Adrenal gland (tissue), 12 donors: ENCODE data around the gene ATXN10. TPM values are rescaled to one million over a fixed set of nuclear protein-coding genes. Genes with fewer than 3 reads are reported as not detected.
A peak's percentile ranks its signal among the peaks of the same experiment; 100 is the strongest.

Source experiments
- DNase-seq, 7 donors: peaks; one replicate each; pipeline ENCODE4 v3.0.0-alpha.2; 2019 to 2020
- H3K27ac ChIP-seq, 5 donors: fragments of 200-600 bp; sonication (generic) in 4 of 5; 1 replicate in 3 of 5; 2 replicates in 2 of 5; pipeline versions ENCODE4 v1.5.1 to v1.8.0; 2016 to 2020; ENCODE audit warnings: mild to moderate bottlenecking in 1 of 5
- H3K27me3 ChIP-seq: fragments of 200-600 bp; 2 replicates; pipeline ENCODE4 v1.8.0; 2021
- H3K36me3 ChIP-seq, 2 donors: fragments of 200-600 bp; replicated peaks in 1 of 2; 1 replicate in 1 of 2; 2 replicates in 1 of 2; pipeline versions ENCODE4 v1.5.1 to v1.8.0; 2018 to 2022
- H3K4me1 ChIP-seq, 2 donors: fragments of 200-600 bp; replicated peaks in 1 of 2; 1 replicate in 1 of 2; 2 replicates in 1 of 2; pipeline versions ENCODE4 v1.5.1 to v1.8.0; 2018 to 2021
- H3K4me3 ChIP-seq, 4 donors: fragments of 200-600 bp; sonication (generic) in 3 of 4; one replicate each; pipeline ENCODE4 v1.5.1; 2016 to 2018
- H3K9me3 ChIP-seq, 3 donors: fragments of 200-600 bp; sonication (generic) in 1 of 3; replicated peaks in 1 of 3; 1 replicate in 2 of 3; 2 replicates in 1 of 3; pipeline versions ENCODE4 v1.5.1 to v1.8.0; 2016 to 2021
- POLR2A ChIP-seq, 2 donors: fragments of 450-650 bp; IDR thresholded peaks; one replicate each; pipeline ENCODE4 v1.6.1; 2017; ENCODE audit warnings: antibody characterized with exemption in 2 of 2, mild to moderate bottlenecking in 2 of 2, moderate library complexity in 1 of 2
- WGBS, 4 donors: extraction: QIAGEN DNeasy Blood & Tissue Kit in 2 of 4; methylation state at CpG; one replicate each; pipeline versions ENCODE4 v1.1.5 to v1.1.7; 2013 to 2017; 5-methylcytosine and 5-hydroxymethylcytosine counted together
- intact Hi-C, 2 donors: fragments of 100-400 bp; cut with DNase I; formaldehyde crosslinking; loops; one replicate each; pipeline versions ENCODE4 v1.14.1 to v1.15.0; 2022 to 2023
- polyA plus RNA-seq, 3 donors: library from polyadenylated mRNA; stranded (reverse); fragments of 200-250 nt in 2 of 3; fragments of 350-450 nt in 1 of 3; fragmentation: Illumina TruSeq in 1 of 3; extraction: RNeasy Lipid Tissue Mini Kit (QIAGEN cat#74804) in 1 of 3; gene quantifications; one replicate each; pipeline ENCODE4 v1.2.3, GENCODE V29; 2013 to 2014
- total RNA-seq, 9 donors: library from RNA; depleted of rRNA in 4 of 9; stranded (reverse); fragments of >200 nt in 4 of 9; fragments of 120-200 nt in 1 of 9; fragmentation: NEBNext Ultra II Directional in 1 of 9; extraction: Animal tissue kit (Norgen Biotek cat#: 25700) in 1 of 9; gene quantifications; one replicate each; pipeline versions ENCODE4 v1.1.0 to v1.2.4, GENCODE V29; 2013 to 2023
- TF ChIP-seq, protein P1 (sequence below), 6 experiments: fragments of 450-650 bp in 4 of 6; fragments of 200-600 bp in 2 of 6; sonication (generic) in 1 of 6; IDR thresholded peaks; 1 replicate in 5 of 6; 2 replicates in 1 of 6; pipeline versions ENCODE4 v1.5.1 to v1.8.0; 2016 to 2021; ENCODE audit warnings: antibody characterized with exemption in 6 of 6, mild to moderate bottlenecking in 2 of 6, moderate library complexity in 1 of 6
- donor health status: healthy with polysubstance abuse.
- donor health status: Bipolar disorder and iron deficiency.
- donor health status: DM: yes; HTN: yes; CAD: no.
- donor health status: DM: no; HTN: no; CAD: no.
- donor health status: DM: no; HTN: no; CAD: no.
- donor health status: DM: yes; HTN: yes; CAD: no.

Gene ATXN10
- total and polyA plus RNA-seq, 12 donors = 21.2 to 306 (median 165) TPM

DNA sequence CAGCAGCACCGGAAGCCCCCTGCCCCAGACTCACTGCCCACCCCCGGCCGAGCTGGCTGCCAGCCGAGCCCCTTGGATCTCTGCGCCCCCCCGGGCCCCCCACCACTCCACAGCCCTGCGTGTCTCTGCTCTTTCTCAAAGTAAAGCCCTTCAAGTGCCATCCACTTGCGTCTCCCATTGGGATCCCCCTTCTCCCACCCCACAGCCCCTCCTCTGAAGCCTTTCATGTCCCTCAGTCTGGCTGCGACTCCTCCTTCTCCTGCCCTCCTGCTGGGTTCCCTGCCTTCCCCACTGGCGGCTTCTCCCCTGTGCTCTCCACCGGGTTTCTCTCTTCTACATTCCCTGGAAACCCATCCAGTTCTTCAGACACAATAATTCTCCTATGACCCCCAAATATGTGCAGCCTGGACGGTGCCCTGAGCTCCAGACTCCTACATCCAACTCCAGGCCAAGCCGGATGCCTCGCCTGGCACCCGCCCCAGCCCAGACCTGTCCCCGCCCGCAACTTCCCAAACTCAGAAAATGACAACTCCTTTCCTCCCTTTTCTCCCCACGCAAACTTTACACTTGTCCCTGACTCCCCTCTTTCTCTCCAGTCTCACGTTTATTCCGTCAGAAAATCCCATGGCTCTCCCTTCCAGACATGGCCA lies 196.4 kb downstream of the ATXN10 start:
- DNase-seq = peak in 2 of 7 donors; percentile 6 to 38

DNA sequence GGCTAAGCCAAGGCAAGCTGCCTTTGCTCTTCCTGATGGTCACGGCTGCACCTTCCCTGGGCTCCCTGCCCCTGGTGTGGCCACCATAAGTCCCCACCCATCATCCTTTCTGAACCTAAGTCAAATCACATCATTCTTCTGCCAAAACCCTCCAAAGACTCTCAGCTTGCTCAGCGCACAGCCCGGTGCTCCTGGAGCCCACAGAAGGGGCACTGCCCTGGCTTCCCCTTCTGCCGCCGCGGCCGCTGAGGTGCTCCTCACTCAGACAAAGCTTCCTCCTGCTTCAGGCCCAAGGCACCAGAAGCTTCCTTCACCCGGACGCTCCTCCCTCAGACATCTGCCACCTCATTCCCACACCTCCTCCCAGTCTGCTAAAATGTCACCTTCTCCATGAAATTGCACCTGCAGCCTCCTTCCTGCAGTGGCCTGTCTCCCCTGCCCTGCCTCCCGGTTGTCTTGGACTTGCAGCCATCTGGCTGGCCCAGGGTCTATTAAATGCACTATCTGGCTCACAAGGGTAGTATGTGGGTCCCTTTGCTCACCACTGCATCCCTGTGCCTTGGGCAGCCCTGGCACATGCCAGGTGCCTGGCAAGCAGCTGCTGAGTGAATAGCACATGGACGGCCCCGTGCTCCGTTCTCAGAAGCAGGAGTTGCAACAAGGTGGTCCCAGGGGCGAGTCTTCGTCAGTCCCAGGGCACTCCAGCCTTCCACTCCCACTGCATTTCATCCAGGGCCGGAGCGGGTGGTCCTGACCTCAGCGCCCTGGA lies 197.1 kb downstream of the ATXN10 start:
- intact Hi-C loops = loop anchor here in 1 of 2 donors (5.0 kb wide), 1 partner anchor 104 kb away; no protein-coding TSS in a partner anchor
- no peaks in the 10 kb centered on the region for H3K36me3 ChIP-seq
- H3K27ac ChIP-seq = no peak overlapping the region
- 81 to 89% (median 87%) methylated on average over 12 to 18 of the region's 18 CpGs for WGBS, 4 donors
- DNase-seq = peak in 2 of 7 donors; percentile 13 to 39
- H3K27me3 ChIP-seq = peaks cover 32% of the 10 kb centered on the region
- H3K4me3 ChIP-seq = no peak overlapping the region
- no peak for TF ChIP-seq POLR2A (IDR thresholded peaks at IDR 0.05)
- TF ChIP-seq, protein P1, sequence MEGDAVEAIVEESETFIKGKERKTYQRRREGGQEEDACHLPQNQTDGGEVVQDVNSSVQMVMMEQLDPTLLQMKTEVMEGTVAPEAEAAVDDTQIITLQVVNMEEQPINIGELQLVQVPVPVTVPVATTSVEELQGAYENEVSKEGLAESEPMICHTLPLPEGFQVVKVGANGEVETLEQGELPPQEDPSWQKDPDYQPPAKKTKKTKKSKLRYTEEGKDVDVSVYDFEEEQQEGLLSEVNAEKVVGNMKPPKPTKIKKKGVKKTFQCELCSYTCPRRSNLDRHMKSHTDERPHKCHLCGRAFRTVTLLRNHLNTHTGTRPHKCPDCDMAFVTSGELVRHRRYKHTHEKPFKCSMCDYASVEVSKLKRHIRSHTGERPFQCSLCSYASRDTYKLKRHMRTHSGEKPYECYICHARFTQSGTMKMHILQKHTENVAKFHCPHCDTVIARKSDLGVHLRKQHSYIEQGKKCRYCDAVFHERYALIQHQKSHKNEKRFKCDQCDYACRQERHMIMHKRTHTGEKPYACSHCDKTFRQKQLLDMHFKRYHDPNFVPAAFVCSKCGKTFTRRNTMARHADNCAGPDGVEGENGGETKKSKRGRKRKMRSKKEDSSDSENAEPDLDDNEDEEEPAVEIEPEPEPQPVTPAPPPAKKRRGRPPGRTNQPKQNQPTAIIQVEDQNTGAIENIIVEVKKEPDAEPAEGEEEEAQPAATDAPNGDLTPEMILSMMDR (IDR thresholded peaks at IDR 0.05) = no peak
- peaks cover 11 to 13% of the 10 kb centered on the region in 2 donors for H3K4me1 ChIP-seq
- peaks cover 0 to 6% (median 0%) of the 10 kb centered on the region in 3 donors for H3K9me3 ChIP-seq

More for the DNA sequence above, 196.4 kb downstream of the ATXN10 start:
- no peaks in the 10 kb centered on the region for H3K36me3 ChIP-seq
- no peak overlapping the region for H3K27ac ChIP-seq
- intact Hi-C loops = loop anchor here in 1 of 2 donors (5.0 kb wide), 1 partner anchor 104 kb away; no protein-coding TSS in a partner anchor
- H3K9me3 ChIP-seq = peaks cover 0 to 1% (median 0%) of the 10 kb centered on the region in 3 donors
- H3K4me3 ChIP-seq = no peak overlapping the region
- peaks cover 11 to 13% of the 10 kb centered on the region in 2 donors for H3K4me1 ChIP-seq
- peaks cover 32% of the 10 kb centered on the region for H3K27me3 ChIP-seq
- WGBS, 4 donors = 38 to 69% (median 54%) methylated on average over 13 to 20 of the region's 20 CpGs
- no peak for TF ChIP-seq POLR2A (IDR thresholded peaks at IDR 0.05)
- TF ChIP-seq, protein P1 (IDR thresholded peaks at IDR 0.05) = no peak

DNA sequence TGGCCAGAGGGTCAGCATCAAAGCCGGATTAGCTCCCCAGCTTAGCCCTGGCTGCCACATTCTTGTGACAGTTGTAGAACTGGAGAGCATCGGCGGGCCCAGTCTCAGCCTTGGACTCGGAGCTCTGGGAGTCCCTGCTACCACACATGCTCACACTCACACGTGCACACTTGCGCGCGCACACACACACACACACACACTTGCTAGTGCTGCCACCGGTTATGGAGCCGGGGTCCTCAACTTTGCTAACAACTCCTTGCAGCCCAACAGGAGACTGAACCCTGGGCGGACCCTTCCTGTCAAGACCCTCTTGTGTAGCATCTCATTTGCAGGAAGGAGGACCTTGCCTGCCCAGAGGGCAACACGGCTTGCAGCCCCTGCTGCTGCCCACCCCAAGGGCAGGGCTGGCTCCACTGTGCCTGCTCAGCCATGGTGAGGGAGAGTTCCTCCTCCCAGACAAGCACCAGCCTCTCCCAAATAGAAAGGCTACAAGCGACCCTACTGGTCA lies 197.8 kb downstream of the ATXN10 start:
- Histone ChIP-seq H3K27me3 (peaks cover 32% of the 10 kb centered on the region), H3K4me3 (no peak overlapping the region), H3K9me3 (peaks cover 0 to 6% (median 0%) of the 10 kb centered on the region in 3 donors), H3K36me3 (no peaks in the 10 kb centered on the region), H3K4me1 (peaks cover 11 to 13% of the 10 kb centered on the region in 2 donors), H3K27ac (no peak overlapping the region)
- TF ChIP-seq, protein P1 (IDR thresholded peaks at IDR 0.05) = no peak
- TF ChIP-seq POLR2A (IDR thresholded peaks at IDR 0.05) = no peak
- DNase-seq = peak in 1 of 7 donors; percentile 12
- WGBS, 4 donors = 80 to 84% (median 81%) methylated on average over 1 to 13 of the region's 13 CpGs
- intact Hi-C loops = loop anchor here in 1 of 2 donors (5.0 kb wide), 1 partner anchor 103 kb away; no protein-coding TSS in a partner anchor

DNA sequence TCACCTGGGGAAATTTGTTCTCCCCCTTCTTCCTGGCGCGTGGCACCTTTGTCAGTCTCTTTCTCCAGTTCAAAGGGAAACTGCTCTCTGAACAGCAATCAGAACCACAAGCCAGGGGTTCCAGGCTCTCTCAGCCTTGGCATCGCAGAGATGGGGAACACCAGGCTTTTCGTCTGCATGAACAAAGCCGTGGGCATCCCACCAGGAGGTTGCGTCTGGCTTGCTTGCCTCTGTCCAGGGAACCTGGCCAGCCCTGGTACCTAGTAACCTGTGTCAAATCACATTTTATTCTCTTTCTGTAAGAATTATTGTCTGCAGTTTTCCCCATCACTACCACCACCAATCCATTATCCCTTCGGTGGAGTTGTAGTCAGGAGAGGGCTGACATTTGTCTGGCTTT lies 198.4 kb downstream of the ATXN10 start:
- H3K4me1 ChIP-seq = peaks cover 11 to 13% of the 10 kb centered on the region in 2 donors
- 91 to 94% (median 92%) methylated on average over 7 of the region's 7 CpGs for WGBS, 4 donors
- H3K36me3 ChIP-seq = no peaks in the 10 kb centered on the region
- TF ChIP-seq POLR2A (IDR thresholded peaks at IDR 0.05) = no peak
- TF ChIP-seq, protein P1 (IDR thresholded peaks at IDR 0.05) = no peak
- H3K27me3 ChIP-seq = peaks cover 32% of the 10 kb centered on the region
- peak in 1 of 7 donors; percentile 28 for DNase-seq
- peaks cover 0 to 6% (median 0%) of the 10 kb centered on the region in 3 donors for H3K9me3 ChIP-seq
- intact Hi-C loops = no loop called here
- H3K4me3 ChIP-seq = no peak overlapping the region
- no peak overlapping the region for H3K27ac ChIP-seq
